Suppressor macrophage treated with lipopolysaccharide for 1 hour (primary cell): ENCODE data around the gene SOD1.

Source experiments
- DNase-seq, 3 donors: peaks; one replicate each; pipeline ENCODE4 v3.0.0-alpha.2; 2020 to 2022

Gene SOD1

GRCh38 chr21:31686272-31686915 lies 26.9 kb downstream of the SOD1 start:
- no peak for DNase-seq

DNA sequence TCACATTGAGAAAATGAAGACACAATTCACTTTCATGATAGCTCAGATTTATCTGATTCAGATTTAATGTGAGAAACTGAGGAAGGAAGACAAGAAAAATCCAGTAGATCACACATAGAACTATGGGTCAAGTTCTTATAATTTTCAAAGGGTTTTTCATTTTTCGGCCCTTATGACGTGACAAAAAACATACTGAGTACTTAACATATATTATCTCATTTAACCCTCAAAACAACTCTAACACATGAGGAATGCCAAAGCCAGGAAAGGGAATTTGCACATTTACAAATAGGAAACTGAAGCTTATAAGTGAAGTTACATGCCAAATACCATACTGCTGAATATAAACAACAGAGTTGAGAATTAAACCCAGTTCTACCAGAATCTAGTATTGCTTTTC lies 27.6 kb downstream of the SOD1 start:
- no peak for DNase-seq

DNA sequence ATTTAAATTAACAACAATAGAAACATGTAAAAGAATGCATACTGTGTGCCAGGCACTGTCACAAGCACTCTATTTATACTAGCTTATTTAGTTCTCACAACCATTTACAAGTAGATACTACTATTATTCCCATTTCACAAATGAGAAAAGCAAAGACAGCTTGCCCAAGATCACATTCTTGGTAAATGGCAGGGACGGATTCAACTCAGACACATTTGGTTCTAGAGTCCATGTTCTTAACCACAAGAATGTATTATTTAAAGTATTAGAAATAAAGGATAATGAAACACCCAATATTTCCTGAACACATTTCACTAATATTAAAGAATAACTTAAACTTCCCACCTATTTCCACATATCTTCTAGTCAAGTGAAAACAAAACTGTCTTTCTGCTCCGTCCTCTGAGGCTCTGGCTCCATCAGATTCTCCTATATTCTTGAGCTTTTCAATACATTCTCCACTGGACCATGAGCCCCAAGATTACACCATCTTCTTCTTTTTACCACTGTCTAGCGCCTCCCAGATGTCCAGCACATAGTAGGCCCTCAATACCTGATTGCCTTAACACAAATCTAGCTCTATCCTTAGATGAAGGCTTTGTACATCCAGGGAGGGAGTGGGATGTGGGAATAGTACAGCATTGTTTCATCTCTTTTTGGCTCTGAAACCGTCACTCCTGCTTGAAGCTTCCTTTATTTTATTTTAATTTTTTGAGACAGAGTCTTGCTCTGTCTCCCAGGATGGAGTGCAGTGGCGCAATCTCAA lies 29.3 kb downstream of the SOD1 start:
- DNase-seq: no peak

DNA sequence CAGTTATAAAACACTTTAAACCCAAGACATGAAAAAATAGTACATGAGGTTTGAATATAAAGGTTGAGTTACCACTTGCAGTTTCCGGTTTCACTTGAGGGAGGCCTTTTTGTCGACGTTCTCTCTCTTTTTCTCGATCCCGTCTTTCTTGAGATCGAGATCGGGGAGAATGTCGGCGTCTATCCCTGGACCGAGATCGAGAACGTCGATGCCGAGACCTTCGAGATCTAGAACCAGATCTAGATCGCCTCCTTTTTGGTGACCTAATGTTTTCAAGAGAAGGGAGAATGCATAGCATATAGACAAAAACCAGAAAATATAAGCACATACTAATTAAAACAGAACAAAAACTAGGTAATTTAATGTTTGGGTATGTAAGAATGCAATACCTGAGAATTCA lies 33.7 kb downstream of the SOD1 start:
- DNase-seq: no peak

DNA sequence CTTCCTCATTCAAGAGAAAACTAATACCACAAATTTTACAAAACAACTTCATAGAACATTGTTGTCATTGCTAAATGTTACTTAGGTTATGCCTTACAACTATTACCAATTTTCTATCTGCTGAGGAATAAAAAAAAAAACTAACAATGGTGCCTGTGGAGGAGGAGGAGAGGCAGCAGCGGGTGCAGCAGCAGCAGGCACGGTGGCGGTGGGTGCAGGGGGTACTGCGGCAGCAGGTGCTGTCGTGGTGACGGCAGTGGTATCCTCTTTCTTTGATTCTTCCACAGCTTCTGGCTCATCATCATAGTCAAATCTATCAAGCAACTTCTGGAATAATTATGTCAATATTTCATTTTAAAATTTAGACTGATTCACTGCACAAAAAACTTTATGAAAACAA lies 36.9 kb downstream of the SOD1 start:
- no peak for DNase-seq

DNA sequence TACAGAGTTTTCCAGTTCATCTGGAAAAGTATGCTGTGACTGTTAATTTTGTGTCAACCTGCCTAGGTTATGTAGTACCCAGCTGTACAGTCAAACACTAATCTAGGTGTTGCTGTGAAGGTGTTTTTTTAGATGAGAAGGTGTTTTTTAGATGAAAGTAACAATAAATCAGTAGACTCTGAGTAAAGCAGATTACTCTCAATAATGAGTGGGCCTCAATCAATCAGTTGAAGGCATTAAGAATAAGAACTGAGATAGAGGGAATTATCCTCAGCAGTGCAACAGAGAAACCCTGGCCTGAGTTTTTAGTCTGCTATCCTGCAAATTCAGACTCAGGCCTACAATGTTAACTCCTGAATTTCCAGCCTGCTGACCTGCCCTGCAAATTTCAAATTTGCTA lies 39.0 kb downstream of the SOD1 start:
- no peak for DNase-seq

- DNase-seq: no peak
Measured at GRCh38 chr21:31700040-31700439, 40.5 kb downstream of the SOD1 start.

DNA sequence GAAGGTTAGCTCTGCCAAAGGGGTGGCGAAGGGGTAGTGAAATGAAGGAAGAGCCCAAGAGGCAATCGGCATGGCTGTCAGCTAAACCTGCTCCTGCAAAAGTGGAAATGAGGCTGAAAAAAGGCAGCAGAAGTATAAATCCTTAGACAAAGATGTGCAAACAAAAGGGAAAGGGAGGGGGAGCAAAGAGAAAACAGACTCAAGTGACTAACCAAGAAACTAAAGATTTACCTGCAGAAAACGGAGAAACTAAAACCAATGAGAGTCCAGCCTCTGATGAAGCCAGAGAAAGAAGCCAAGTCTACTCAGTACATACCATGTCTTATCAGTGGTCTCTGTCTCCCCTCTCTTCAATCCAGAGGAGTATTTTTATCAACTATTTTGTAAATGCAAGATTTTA lies 47.1 kb downstream of the SOD1 start:
- no peak for DNase-seq

DNA sequence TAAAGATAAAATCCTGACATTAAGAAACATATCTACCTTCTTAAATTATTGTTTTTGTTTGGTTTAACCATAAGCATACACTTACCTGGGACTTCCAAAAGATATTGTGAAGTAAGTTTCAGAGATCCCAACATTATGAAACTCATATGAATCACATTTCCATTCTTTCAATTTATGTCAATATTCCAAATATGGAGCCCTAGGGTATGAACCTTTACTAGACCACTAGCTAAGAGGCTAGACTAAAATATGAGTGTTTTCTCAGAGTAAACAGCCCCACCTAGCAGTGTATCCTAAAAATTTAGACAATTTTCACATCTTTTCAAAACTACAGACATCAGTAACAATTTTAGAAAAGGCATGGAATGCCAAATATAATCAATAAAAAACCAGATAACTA lies 48.0 kb downstream of the SOD1 start:
- DNase-seq: no peak

- no peak for DNase-seq
Measured at GRCh38 chr21:31708541-31708940, 49.0 kb downstream of the SOD1 start.

- no peak for DNase-seq
Measured at GRCh38 chr21:31710586-31710985, 51.1 kb downstream of the SOD1 start.

GRCh38 chr21:31711326-31711725 lies 51.8 kb downstream of the SOD1 start:
- no peak for DNase-seq

DNA sequence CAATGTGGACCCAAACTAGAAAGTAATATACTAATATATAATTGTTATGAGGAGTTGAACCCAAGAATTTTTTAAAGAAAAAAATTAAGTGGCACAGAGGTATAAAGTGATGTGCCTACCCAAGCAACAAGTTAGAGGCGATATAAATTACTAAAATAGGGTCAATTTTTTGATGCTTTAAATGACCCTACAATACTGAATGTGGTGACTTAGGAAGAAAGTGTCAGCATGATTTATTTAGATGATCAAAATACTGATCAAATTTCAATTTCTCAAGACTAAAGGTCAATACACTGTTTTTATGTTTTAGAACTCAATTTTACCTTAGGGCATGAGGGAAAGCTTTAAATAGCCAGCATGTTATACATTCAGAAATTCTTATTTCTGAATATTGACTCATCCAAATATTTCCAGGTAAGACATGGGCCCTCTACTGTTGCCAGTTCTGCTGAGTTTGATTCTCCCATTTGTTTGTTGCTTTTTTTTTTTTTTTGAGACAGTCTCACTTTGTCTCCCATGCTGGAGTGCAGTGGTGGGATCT lies 52.3 kb downstream of the SOD1 start:
- no peak for DNase-seq

DNA sequence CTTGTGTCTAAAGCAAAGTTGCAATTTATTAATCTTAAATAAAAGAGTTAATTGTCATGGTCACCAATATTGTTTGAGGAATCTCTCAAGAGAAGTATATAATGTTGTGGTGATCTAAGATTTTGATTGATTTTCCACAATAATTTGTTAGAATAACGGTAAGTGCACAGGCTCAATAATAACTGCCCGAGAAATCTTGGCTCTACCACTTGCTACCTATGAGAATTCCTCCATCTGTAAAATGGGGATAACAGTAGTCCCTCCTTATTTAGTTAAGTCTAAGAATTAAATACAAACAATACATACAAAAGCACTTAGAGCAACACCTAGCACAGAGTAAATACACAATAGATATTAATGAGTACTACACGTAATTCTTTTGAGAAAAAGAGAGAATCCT lies 53.6 kb downstream of the SOD1 start:
- no peak for DNase-seq

GRCh38 chr21:31713973-31714740 lies 54.7 kb downstream of the SOD1 start:
- peak in 1 of 3 donors; percentile 30 for DNase-seq

- no peak for DNase-seq
Measured at GRCh38 chr21:31714741-31715365, 55.4 kb downstream of the SOD1 start.

GRCh38 chr21:31716106-31716505 lies 56.6 kb downstream of the SOD1 start:
- no peak for DNase-seq
